UCSD-AML1 (cell line): ENCODE measurements around the gene SLC22A17.
"Not testable (repeated sequence)": the region's sequence is repeated elsewhere in the genome, so short reads cannot be mapped to it uniquely, and the experiment has no call there.

Experiments
- DNase-seq: peaks from one replicate; lab custom pipeline; 2025; ENCODE audit not compliant: unreplicated experiment; lab: John Stamatoyannopoulos, UW

SLC22A17 gene

DNA sequence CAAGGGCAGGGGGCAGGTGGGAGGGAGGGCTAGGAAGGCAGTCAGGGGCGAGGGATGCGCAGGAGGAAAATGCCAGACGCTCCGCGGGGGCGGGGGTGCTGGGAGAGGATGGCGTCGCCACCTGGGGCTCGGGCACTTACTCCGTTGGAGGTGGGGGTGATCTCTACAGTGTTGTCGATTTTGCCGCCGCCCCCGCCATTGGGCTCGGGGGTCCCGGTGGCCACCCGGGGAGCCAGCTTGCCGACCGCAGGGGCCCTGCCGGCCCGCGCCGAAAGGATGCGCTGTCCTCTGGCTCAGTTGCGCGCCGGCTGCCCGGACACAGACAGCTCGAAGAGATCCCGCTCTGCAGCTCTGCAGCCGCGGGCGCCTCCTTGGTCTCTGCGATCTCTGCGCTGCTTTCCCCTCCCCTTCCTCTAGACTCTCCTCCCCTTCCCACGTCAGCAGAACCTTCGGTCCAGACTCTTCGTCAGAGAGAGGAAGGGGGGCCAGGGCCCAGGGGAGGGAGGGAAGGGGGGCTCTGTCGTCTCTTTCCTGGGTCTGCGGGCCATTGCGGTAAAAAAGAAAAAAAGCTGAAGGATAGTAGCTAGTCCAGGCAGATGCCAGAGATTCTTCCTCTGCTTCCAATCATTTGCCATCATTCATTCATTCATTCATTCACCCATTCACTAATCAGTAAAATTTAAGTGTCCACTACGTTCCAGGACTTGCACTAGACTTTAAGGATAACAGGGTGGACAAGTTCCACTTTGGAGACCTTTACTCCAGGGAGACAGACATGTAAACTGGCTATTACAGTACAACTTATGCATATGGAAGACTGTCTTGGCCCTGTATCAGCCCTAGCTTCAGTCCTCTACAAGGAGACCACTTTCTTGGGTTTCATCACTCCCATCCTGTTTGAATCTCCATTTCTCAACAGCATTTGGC is at the start of gene SLC22A17:
TSS of gene SLC22A17 (minus strand) at position 382 of the 927 bp plus-strand sequence.
- no peak for DNase-seq

DNA sequence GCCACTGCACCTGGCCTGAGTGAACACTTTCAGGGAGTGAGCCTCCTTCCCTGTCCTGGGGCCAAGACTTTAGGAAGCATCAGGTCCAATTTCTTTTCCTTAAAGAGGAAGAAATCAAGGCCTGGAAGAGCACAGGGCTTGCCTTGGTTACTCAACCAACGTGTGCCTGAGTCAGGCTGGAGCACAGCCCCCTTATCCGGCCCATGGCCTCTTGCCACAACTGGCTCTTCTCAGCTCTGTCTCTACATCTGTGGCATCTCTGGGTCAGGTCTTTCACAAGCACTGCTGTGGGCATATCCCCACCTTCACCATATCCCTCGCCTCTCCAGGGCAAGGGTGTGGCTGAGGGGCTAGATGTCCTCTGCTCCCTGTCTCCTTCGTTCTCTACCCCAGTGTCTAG is 48.6 kb upstream of the SLC22A17 start:
- no peak for DNase-seq

DNA sequence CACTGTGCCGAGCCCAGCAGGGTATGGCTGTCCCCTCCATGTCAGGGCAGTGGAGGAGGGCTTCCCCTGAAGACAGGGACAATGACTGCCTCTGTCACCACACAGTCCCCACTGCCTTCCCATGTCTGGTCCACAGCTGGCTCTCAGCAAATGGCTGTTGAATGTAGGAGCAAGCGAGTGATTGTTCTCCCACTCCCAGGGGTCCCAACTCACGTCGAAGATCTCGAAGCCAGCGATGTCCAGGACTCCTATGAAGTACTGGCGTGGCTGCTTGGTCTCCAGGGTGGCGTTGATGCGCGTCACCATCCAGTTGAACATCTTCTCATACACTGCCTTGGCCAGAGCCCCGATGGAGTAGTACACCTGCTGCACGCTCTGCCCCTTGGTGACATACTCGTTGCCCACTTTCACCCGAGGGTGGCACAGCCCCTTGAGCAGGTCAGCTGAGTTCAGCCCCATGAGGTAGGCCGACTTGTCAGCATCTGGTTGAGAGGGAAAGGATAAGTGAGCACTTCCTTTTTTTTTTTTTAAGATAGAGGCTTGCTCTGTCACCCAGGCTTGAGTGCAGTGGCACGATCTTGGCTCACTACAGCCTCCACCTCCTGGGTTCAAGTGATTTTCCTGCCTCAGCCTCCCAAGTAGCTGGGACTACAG is 47.9 kb upstream of the SLC22A17 start:
- DNase-seq = peak; percentile 26

GRCh38 chr14:23399591-23399990 is 46.9 kb upstream of the SLC22A17 start:
- DNase-seq = no peak

DNA sequence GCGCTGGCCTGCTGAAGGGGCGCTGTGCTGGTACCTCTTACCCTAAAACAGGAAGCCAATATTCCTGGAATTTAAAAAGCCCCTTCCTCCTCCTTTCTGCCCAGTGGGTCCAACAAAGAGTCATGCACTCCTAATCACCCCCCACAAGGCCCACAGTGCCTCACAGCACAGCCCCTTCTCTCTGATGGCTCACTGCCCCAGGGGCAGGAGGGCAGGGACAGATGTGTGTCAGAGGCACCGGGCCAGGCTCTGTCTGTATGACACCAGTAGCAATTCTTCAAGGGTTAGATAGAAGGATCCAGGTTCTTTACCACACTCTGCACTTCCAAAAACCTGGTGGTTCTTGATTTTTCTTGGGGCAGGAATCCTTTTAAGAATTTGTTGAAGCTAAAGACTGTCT is 46.4 kb upstream of the SLC22A17 start:
- no peak for DNase-seq

GRCh38 chr14:23398348-23398747 is 45.7 kb upstream of the SLC22A17 start:
- DNase-seq = no peak

- no peak for DNase-seq
Observed at GRCh38 chr14:23396781-23397407, 44.2 kb upstream of the SLC22A17 start.

DNA sequence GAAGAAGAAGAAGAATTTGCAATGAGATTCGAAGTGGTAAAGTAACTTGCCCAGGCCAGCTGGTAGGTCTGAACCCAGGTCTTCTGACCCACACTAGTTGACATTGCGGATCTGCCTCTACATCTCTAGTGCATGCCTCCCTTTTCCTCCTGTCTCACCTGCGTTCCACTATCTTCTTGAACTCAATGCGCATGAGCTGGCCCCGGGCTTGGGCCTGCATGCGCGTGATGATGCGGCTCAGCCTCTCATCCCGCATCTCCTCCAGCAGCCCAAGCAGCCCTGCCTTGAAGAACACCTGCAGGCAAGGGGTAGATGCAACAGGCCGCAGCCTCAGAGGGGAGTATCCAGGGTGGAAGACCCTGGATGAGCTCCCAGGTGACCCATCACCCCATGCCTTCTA is 43.4 kb upstream of the SLC22A17 start:
- no peak for DNase-seq

DNA sequence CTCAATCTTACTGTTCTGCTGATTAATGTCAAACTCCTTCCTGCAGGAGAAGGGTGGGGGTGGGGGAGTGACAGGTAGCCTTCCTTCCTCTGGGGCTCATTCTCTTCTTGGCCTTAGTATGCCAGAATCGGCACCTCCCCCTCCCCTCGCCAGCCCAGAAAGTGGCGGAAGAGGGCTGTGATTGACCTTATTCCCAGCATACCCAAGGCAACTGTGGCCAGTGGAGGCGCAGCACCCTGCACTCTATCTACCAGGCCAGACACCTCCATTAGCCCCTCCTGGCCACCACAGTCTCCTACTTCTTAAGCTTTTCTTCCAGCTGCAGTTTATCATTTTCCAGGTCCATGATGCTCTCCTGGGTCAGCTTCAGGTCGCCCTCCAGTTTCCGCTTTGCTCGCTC is 39.9 kb upstream of the SLC22A17 start:
- DNase-seq = no peak

GRCh38 chr14:23389871-23390270 is 37.2 kb upstream of the SLC22A17 start:
- DNase-seq = not testable (repeated sequence)

- peak; percentile 40 for DNase-seq
Observed at GRCh38 chr14:23389396-23389795, 36.7 kb upstream of the SLC22A17 start.

DNA sequence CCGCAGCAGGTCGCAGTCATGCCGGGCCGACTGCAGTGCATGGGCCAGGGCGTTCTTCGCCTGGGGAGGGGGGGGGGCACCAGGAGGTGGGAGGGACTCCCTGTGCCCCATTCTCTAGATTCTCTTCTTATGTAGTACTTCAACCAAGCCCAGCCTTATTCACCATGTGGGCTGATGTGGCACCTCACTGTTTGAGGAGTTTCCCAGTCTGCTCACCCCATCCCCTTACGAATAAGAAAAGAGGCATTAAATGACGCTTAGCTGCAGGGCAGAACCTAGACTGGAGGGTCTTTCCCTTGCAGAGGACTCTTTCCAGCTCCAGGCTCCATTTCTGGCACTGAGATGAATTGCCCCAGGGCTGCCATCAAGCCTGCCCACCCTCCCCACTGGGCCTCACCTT is 36.3 kb upstream of the SLC22A17 start:
- DNase-seq = no peak

DNA sequence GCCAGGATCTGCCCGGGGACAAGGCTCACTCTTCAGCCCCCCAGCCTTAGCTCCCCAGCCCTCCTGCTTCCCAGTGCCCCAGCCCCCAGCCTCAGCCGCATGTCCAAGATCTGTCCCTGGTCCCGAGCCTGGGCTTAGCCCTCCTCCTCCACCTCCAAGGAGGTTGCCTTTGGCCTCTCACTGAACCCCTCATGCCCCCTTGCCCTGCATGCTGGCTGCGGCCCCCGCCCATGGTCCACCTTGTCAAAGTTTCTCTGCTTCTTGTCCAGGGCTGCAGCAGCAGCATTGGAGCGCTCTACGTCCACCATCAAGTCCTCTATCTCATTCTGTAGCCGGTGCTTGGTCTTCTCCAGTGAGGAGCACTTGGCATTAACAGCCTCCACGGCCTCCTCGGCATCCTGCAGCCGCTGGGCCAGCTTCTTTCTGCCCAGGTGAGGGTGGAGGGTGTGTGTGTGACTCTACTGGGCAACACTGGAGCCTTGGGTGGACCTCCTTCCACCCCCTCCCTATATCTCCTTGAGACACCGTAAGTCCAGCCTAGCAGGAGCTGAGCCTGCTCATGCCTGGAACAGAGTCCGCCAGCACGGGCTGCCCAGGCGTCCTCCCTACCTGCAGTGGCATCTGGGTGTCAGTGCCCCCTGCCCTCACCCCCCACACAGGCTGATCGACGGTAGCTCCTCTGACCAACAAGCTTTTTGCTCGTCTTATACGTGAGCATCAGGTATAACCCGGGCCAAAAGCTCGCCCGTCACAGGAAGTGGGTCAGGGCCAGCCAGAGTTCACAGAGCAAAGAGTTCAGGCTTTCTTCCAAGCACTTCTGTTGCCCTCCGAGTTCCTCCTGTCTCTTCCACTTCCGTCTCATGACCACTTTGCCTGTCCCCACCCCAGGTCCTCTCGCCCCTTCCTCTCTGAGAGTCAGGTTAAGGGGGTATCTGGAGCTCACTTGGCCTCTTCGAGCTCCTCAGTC is 35.5 kb upstream of the SLC22A17 start:
- no peak for DNase-seq

DNA sequence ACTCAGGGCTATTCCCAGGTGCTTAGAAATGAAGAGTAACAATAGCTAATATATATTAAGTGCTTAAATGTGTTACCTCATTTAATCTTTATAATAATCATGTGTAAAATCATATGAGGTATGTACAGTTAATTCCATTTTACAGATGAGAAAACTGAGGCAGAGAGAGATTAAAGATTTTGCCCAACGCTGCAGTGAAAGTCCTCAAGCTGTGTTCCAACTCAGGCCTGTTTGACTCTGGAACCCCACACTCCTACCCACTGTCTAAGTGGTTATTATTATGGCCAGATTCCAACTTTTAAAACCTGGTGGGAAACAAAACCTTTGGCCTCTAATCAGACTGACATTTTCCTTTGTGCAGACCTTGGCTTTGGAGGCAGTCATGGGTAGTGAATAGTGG is 34.3 kb upstream of the SLC22A17 start:
- DNase-seq = no peak

- DNase-seq = not testable (repeated sequence)
Observed at GRCh38 chr14:23386266-23386657, 33.6 kb upstream of the SLC22A17 start.

GRCh38 chr14:23385642-23386265 is 33.1 kb upstream of the SLC22A17 start:
- no peak for DNase-seq

DNA sequence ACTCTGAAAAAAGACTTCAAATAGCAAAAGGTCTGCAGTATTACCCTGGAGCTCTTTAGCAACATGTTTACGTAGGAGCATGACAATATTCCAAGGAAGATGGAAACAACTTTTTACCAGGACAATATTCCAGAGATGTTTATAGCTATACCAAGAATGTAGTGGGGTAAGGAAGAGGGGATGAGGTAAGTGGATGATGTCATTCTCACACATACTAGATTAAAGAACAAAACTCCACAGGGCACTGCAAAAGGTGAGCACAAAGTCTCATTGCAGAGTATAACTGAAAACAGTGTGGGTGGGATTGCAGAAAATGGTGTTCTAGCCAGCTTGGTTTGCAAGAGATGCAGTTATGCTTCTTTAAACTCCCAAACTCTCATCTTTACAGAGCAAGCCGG is 32.6 kb upstream of the SLC22A17 start:
- DNase-seq = no peak

- no peak for DNase-seq
Observed at GRCh38 chr14:23384364-23385080, 31.8 kb upstream of the SLC22A17 start.

- DNase-seq = no peak
Observed at GRCh38 chr14:23382731-23383440, 30.2 kb upstream of the SLC22A17 start.
